ENCODE data around the gene RELL2. TPM values are rescaled to one million over a fixed set of nuclear protein-coding genes. Genes with fewer than 3 reads are reported as not detected.

The RELL2 gene
- total RNA-seq, 2 donors from 2014 or later, result 3.1 to 6.2 TPM

- H3K4me3 ChIP-seq (ENCODE audit: low read length), result no peak overlapping the region
- no peak for TF ChIP-seq CTCF (conservative IDR thresholded peaks at IDR 0.05)
- no peak overlapping the region for H3K27ac ChIP-seq (ENCODE audit: low read depth, low read length)
- Mint-ChIP-seq H3K4me3 (no peak overlapping the region), H3K9me3 (no peaks in the 10 kb centered on the region), H3K4me1 (peaks cover 7% of the 10 kb centered on the region), H3K27ac (no peak overlapping the region), H3K36me3 (ENCODE audit: low read depth) (peaks cover 34% of the 10 kb centered on the region), H3K27me3 (ENCODE audit: insufficient read depth) (no peaks in the 10 kb centered on the region)
- H3K36me3 ChIP-seq (ENCODE audit: control insufficient read depth, insufficient read depth, low read length), result no peaks in the 10 kb centered on the region
- H3K27me3 ChIP-seq (ENCODE audit: control insufficient read depth, insufficient read depth, low read length, poor library complexity, severe bottlenecking), result no peaks in the 10 kb centered on the region
- no peaks in the 10 kb centered on the region for H3K9me3 ChIP-seq (ENCODE audit: control insufficient read depth, low read length)
- no peaks in the 10 kb centered on the region for H3K4me1 ChIP-seq (ENCODE audit: control insufficient read depth, insufficient read depth, low read length)
- 74 to 90% methylated on average over 6 to 8 of the region's 8 CpGs for whole genome bisulfite sequencing, 2 experiments (ENCODE audit: insufficient coverage in 1 of 2, insufficient read length in 1 of 2)
- no peak overlapping the region for H3K9ac ChIP-seq (ENCODE audit: extremely low read depth, low read length, poor library complexity, severe bottlenecking)
- DNase-seq, result no peak
Observed at GRCh38 chr5:141668601-141669265, 31.9 kb downstream of the RELL2 start.

- H3K4me3 Mint-ChIP-seq, result no peak overlapping the region
- H3K4me1 ChIP-seq (ENCODE audit: control insufficient read depth, insufficient read depth, low read length), result no peaks in the 10 kb centered on the region
- DNase-seq, result peak; percentile 71
- no peak overlapping the region for H3K27ac ChIP-seq (ENCODE audit: low read depth, low read length)
- 72% methylated on average over 4 of the region's 4 CpGs; no CpG with 5 or more reads in 1 of the 2 experiments for WGBS, 2 experiments (ENCODE audit: insufficient coverage in 1 of 2, insufficient read length in 1 of 2)
- H3K27me3 ChIP-seq (ENCODE audit: control insufficient read depth, insufficient read depth, low read length, poor library complexity, severe bottlenecking), result no peaks in the 10 kb centered on the region
- H3K9me3 ChIP-seq (ENCODE audit: control insufficient read depth, low read length), result no peaks in the 10 kb centered on the region
- no peaks in the 10 kb centered on the region for H3K9me3 Mint-ChIP-seq
- no peak overlapping the region for H3K27ac Mint-ChIP-seq
- TF ChIP-seq CTCF (conservative IDR thresholded peaks at IDR 0.05), result peak; percentile 60
- peaks cover 7% of the 10 kb centered on the region for H3K4me1 Mint-ChIP-seq
- peaks cover 32% of the 10 kb centered on the region for H3K36me3 Mint-ChIP-seq (ENCODE audit: low read depth)
- H3K27me3 Mint-ChIP-seq (ENCODE audit: insufficient read depth), result no peaks in the 10 kb centered on the region
- no peak overlapping the region for H3K4me3 ChIP-seq (ENCODE audit: low read length)
- H3K36me3 ChIP-seq (ENCODE audit: control insufficient read depth, insufficient read depth, low read length), result no peaks in the 10 kb centered on the region
- no peak overlapping the region for H3K9ac ChIP-seq (ENCODE audit: extremely low read depth, low read length, poor library complexity, severe bottlenecking)
Observed at GRCh38 chr5:141669520-141669919, 32.7 kb downstream of the RELL2 start.

- H3K4me3 ChIP-seq (ENCODE audit: low read length), result no peak overlapping the region
- H3K9me3 ChIP-seq (ENCODE audit: control insufficient read depth, low read length), result no peaks in the 10 kb centered on the region
- no peak for DNase-seq
- Mint-ChIP-seq H3K4me1 (peaks cover 8% of the 10 kb centered on the region), H3K4me3 (no peak overlapping the region), H3K9me3 (no peaks in the 10 kb centered on the region), H3K27me3 (ENCODE audit: insufficient read depth) (no peaks in the 10 kb centered on the region), H3K27ac (no peak overlapping the region), H3K36me3 (ENCODE audit: low read depth) (peaks cover 29% of the 10 kb centered on the region)
- H3K36me3 ChIP-seq (ENCODE audit: control insufficient read depth, insufficient read depth, low read length), result peaks cover 7% of the 10 kb centered on the region
- no peaks in the 10 kb centered on the region for H3K27me3 ChIP-seq (ENCODE audit: control insufficient read depth, insufficient read depth, low read length, poor library complexity, severe bottlenecking)
- no peak overlapping the region for H3K9ac ChIP-seq (ENCODE audit: extremely low read depth, low read length, poor library complexity, severe bottlenecking)
- TF ChIP-seq CTCF (conservative IDR thresholded peaks at IDR 0.05), result no peak
- no peak overlapping the region for H3K27ac ChIP-seq (ENCODE audit: low read depth, low read length)
- 94 to 97% methylated on average over 11 to 23 of the region's 23 CpGs for WGBS, 2 experiments (ENCODE audit: insufficient coverage in 1 of 2, insufficient read length in 1 of 2)
- H3K4me1 ChIP-seq (ENCODE audit: control insufficient read depth, insufficient read depth, low read length), result no peaks in the 10 kb centered on the region
Observed at GRCh38 chr5:141672071-141672840, 35.5 kb downstream of the RELL2 start.

Data from endodermal cell (in vitro differentiated cells).